Neural cell (in vitro differentiated cells): ENCODE data around the gene IFNK.

Source experiments
- EP300 ChIP-seq: fragments of 450-650 bp; conservative IDR thresholded peaks from 2 replicates; pipeline ENCODE4 v1.6.1; 2014; ENCODE audit warnings: antibody characterized with exemption, mild to moderate bottlenecking, moderate library complexity; ENCODE audit not compliant: poor library complexity, severe bottlenecking
- EZH2 ChIP-seq: fragments of 200-600, 300-800 bp; shearing (Covaris generic), sonication (generic); IDR thresholded peaks from 2 replicates; pipeline ENCODE4 v1.6.1; 2014; ENCODE audit warnings: antibody characterized with exemption, low read length, borderline replicate concordance, mild to moderate bottlenecking; ENCODE audit not compliant: insufficient read depth, poor library complexity, severe bottlenecking
- MXI1 ChIP-seq: fragments of 450-650 bp; conservative IDR thresholded peaks from 2 replicates; pipeline ENCODE4 v1.6.1; 2014; ENCODE audit warnings: antibody characterized with exemption, mild to moderate bottlenecking; ENCODE audit not compliant: poor library complexity, severe bottlenecking
- POLR2AphosphoS5 ChIP-seq: IDR thresholded peaks from 2 replicates; pipeline ENCODE4 v1.6.1; 2012
- RAD21 ChIP-seq: fragments of 450-650 bp; conservative IDR thresholded peaks from 2 replicates; pipeline ENCODE4 v1.6.1; 2014; ENCODE audit warnings: antibody characterized with exemption, mild to moderate bottlenecking, moderate library complexity
- SMC3 ChIP-seq: fragments of 450-650 bp; conservative IDR thresholded peaks from 2 replicates; pipeline ENCODE4 v1.6.1; 2014; ENCODE audit warnings: antibody characterized with exemption, mild to moderate bottlenecking, moderate library complexity; ENCODE audit not compliant: poor library complexity
- TAF1 ChIP-seq: IDR thresholded peaks from 2 replicates; pipeline ENCODE4 v1.6.1; 2012; ENCODE audit warnings: low read depth
- TF ChIP-seq, protein P1 (sequence below): fragments of 450-650 bp; IDR thresholded peaks from 2 replicates; pipeline ENCODE4 v1.5.1; 2014; ENCODE audit warnings: antibody characterized with exemption, mild to moderate bottlenecking, moderate library complexity; ENCODE audit not compliant: poor library complexity, severe bottlenecking
- TF ChIP-seq, protein P2 (sequence below): IDR thresholded peaks from 2 replicates; pipeline ENCODE4 v1.6.1; 2012; ENCODE audit warnings: borderline replicate concordance

DNA sequence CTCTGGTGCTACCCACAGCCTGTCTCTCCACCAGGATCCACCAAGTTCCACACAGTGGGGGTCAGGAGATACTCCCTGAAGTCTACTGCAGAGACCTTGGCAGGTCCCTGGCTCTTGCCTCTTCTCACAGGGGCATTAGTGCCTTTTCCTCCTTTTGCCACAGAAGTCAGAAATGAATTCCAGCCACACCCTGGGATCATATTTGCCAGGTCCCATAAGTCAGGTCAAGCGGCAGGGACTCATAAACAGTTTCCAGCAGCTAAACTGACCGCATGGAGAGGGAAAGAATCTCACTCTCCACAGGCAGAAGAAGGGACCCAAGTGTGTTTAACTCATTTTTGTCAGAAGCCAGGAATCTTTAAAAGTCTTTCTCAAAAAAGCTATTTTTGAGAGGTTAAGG is 13.3 kb upstream of the IFNK start:
- TF ChIP-seq POLR2AphosphoS5, result no peak
- TF ChIP-seq, protein P1, sequence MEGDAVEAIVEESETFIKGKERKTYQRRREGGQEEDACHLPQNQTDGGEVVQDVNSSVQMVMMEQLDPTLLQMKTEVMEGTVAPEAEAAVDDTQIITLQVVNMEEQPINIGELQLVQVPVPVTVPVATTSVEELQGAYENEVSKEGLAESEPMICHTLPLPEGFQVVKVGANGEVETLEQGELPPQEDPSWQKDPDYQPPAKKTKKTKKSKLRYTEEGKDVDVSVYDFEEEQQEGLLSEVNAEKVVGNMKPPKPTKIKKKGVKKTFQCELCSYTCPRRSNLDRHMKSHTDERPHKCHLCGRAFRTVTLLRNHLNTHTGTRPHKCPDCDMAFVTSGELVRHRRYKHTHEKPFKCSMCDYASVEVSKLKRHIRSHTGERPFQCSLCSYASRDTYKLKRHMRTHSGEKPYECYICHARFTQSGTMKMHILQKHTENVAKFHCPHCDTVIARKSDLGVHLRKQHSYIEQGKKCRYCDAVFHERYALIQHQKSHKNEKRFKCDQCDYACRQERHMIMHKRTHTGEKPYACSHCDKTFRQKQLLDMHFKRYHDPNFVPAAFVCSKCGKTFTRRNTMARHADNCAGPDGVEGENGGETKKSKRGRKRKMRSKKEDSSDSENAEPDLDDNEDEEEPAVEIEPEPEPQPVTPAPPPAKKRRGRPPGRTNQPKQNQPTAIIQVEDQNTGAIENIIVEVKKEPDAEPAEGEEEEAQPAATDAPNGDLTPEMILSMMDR, result no peak
- TF ChIP-seq EP300, result no peak
- TF ChIP-seq RAD21, result no peak
- no peak for TF ChIP-seq EZH2
- TF ChIP-seq SMC3, result no peak
- TF ChIP-seq TAF1, result no peak
- TF ChIP-seq MXI1, result no peak
- TF ChIP-seq, protein P2, sequence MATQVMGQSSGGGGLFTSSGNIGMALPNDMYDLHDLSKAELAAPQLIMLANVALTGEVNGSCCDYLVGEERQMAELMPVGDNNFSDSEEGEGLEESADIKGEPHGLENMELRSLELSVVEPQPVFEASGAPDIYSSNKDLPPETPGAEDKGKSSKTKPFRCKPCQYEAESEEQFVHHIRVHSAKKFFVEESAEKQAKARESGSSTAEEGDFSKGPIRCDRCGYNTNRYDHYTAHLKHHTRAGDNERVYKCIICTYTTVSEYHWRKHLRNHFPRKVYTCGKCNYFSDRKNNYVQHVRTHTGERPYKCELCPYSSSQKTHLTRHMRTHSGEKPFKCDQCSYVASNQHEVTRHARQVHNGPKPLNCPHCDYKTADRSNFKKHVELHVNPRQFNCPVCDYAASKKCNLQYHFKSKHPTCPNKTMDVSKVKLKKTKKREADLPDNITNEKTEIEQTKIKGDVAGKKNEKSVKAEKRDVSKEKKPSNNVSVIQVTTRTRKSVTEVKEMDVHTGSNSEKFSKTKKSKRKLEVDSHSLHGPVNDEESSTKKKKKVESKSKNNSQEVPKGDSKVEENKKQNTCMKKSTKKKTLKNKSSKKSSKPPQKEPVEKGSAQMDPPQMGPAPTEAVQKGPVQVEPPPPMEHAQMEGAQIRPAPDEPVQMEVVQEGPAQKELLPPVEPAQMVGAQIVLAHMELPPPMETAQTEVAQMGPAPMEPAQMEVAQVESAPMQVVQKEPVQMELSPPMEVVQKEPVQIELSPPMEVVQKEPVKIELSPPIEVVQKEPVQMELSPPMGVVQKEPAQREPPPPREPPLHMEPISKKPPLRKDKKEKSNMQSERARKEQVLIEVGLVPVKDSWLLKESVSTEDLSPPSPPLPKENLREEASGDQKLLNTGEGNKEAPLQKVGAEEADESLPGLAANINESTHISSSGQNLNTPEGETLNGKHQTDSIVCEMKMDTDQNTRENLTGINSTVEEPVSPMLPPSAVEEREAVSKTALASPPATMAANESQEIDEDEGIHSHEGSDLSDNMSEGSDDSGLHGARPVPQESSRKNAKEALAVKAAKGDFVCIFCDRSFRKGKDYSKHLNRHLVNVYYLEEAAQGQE, result no peak
